GM12872 (cell line): ENCODE results near the gene GLYATL2.

ENCODE experiments used
- CTCF ChIP-seq: IDR thresholded peaks from 3 replicates; pipeline ENCODE4 v1.5.1; 2011; ENCODE audit warnings: low read depth, mild to moderate bottlenecking, low read length, moderate library complexity; ENCODE audit not compliant: insufficient read depth

GLYATL2 gene

GRCh38 chr11:58844361-58845005, at the start of gene GLYATL2:
GLYATL2 (minus strand) TSS chr11:58844704; CDS start chr11:58839612, 5,092 bp downstream.
- no peak for TF ChIP-seq CTCF

GRCh38 chr11:58893899-58894298, 49.4 kb upstream of the GLYATL2 start:
- no peak for TF ChIP-seq CTCF

- TF ChIP-seq CTCF: no peak
Measured at GRCh38 chr11:58888579-58888978, 44.1 kb upstream of the GLYATL2 start.

- no peak for TF ChIP-seq CTCF
Measured at GRCh38 chr11:58887452-58887851, 42.9 kb upstream of the GLYATL2 start.

GRCh38 chr11:58880625-58881024, 36.1 kb upstream of the GLYATL2 start:
- no peak for TF ChIP-seq CTCF

GRCh38 chr11:58880166-58880565, 35.7 kb upstream of the GLYATL2 start:
- no peak for TF ChIP-seq CTCF

GRCh38 chr11:58867556-58867955, 23.1 kb upstream of the GLYATL2 start:
- TF ChIP-seq CTCF: no peak
